Measurements from ENCODE around the gene TWF2. TPM values are rescaled to one million over a fixed set of nuclear protein-coding genes. Genes with fewer than 3 reads are reported as not detected.

Gene TWF2
- total and polyA plus RNA-seq, 9 of the 15 experiments (the other 6 are each of a cell fraction or from before 2014, with no cell fraction given), result 0.11 to 61.9 (median 29.7) TPM

DNA sequence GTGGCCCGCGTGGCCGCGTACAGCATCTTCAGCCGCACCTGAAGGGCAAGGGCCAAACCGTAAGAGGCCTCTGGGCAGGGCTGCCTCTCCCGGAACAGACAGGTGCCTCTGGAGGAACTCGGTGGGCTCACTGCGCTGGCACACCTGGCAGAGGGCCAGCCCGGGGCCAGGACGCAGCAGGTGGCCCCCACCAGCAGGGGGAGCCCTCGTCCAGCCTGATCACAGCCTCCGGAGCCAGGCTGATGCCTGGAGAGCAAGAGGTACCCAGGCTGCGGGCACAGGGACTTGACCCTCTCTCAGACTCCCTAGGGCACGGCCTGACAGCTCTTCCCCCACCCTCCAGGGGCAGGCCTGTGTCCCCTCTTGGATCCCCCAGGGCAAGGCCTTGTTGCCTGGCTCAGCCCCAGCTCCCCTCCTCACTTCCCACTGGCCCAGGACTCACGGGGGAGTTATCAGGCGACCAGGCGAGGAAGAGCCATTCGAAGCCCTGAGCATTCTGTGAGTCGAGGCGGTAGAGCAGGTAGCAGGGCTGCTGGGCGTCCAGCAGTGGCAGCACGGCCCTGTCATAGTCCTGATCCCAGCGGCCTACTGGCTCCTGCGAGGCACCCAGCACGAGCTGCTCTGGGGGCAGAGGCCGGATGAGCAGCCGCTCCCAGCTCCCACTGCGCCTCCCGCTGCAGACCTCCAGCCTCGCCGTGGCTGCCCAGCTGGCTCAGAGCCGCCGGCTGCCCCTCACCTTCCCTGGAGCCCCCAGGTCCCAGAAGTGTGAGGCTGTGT, 7.3 kb downstream of the TWF2 start (continued):
- TF ChIP-seq, protein P1, sequence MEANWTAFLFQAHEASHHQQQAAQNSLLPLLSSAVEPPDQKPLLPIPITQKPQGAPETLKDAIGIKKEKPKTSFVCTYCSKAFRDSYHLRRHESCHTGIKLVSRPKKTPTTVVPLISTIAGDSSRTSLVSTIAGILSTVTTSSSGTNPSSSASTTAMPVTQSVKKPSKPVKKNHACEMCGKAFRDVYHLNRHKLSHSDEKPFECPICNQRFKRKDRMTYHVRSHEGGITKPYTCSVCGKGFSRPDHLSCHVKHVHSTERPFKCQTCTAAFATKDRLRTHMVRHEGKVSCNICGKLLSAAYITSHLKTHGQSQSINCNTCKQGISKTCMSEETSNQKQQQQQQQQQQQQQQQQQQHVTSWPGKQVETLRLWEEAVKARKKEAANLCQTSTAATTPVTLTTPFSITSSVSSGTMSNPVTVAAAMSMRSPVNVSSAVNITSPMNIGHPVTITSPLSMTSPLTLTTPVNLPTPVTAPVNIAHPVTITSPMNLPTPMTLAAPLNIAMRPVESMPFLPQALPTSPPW (CRISPR knock-in tag; IDR thresholded peaks at IDR 0.05), result 0 out of 2 replicates have a peak, but pooled peaks have one; percentile 10
- TF ChIP-seq RB1 (IDR thresholded peaks at IDR 0.05; ENCODE audit: low read depth), result 0 out of 2 replicates have a peak, but pooled peaks have one; percentile 34
- peak in 1 of 2 experiments; percentile 28; a peak in 1 of 4 replicates for TF ChIP-seq MAZ (CRISPR knock-in tag; conservative IDR thresholded peaks at IDR 0.05 in 1 of 2, IDR thresholded peaks at IDR 0.05 in 1 of 2)
- TF ChIP-seq TEAD4 (IDR thresholded peaks at IDR 0.05; ENCODE audit: low read length), result no peak
- no peak for TF ChIP-seq TEAD4 (CRISPR knock-in tag; IDR thresholded peaks at IDR 0.05; ENCODE audit: borderline replicate concordance)
- TF ChIP-seq GABPB1 (CRISPR knock-in tag; IDR thresholded peaks at IDR 0.05), result peak; percentile 28; the same call in 1 of the 2 replicates
- no peak for TF ChIP-seq NFE2L1 (tag; IDR thresholded peaks at IDR 0.05; ENCODE audit: borderline replicate concordance, low read depth)
- TF ChIP-seq TEAD1 (CRISPR knock-in tag; IDR thresholded peaks at IDR 0.05), result no peak
- TF ChIP-seq, protein P2, sequence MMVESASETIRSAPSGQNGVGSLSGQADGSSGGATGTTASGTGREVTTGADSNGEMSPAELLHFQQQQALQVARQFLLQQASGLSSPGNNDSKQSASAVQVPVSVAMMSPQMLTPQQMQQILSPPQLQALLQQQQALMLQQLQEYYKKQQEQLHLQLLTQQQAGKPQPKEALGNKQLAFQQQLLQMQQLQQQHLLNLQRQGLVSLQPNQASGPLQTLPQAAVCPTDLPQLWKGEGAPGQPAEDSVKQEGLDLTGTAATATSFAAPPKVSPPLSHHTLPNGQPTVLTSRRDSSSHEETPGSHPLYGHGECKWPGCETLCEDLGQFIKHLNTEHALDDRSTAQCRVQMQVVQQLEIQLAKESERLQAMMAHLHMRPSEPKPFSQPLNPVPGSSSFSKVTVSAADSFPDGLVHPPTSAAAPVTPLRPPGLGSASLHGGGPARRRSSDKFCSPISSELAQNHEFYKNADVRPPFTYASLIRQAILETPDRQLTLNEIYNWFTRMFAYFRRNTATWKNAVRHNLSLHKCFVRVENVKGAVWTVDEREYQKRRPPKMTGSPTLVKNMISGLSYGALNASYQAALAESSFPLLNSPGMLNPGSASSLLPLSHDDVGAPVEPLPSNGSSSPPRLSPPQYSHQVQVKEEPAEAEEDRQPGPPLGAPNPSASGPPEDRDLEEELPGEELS (CRISPR knock-in tag; IDR thresholded peaks at IDR 0.05; ENCODE audit: borderline replicate concordance), result no peak
- TF ChIP-seq, protein P3, sequence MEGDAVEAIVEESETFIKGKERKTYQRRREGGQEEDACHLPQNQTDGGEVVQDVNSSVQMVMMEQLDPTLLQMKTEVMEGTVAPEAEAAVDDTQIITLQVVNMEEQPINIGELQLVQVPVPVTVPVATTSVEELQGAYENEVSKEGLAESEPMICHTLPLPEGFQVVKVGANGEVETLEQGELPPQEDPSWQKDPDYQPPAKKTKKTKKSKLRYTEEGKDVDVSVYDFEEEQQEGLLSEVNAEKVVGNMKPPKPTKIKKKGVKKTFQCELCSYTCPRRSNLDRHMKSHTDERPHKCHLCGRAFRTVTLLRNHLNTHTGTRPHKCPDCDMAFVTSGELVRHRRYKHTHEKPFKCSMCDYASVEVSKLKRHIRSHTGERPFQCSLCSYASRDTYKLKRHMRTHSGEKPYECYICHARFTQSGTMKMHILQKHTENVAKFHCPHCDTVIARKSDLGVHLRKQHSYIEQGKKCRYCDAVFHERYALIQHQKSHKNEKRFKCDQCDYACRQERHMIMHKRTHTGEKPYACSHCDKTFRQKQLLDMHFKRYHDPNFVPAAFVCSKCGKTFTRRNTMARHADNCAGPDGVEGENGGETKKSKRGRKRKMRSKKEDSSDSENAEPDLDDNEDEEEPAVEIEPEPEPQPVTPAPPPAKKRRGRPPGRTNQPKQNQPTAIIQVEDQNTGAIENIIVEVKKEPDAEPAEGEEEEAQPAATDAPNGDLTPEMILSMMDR (IDR thresholded peaks at IDR 0.05 in 2 of 3, conservative IDR thresholded peaks at IDR 0.05 in 1 of 3; ENCODE audit: insufficient read depth in 2 of 3, low read depth in 1 of 3, low read length in 3 of 3), result peak; percentile 71 to 87 (median 77)
- TF ChIP-seq POLR2G (IDR thresholded peaks at IDR 0.05; ENCODE audit: low read depth, low read length), result peak; percentile 23; the same call in 1 of the 2 replicates
- no peak for TF ChIP-seq HMG20A (CRISPR knock-in tag; conservative IDR thresholded peaks at IDR 0.05)
- 0 out of 2 replicates have a peak, but pooled peaks have one; percentile 27 for TF ChIP-seq MTA3 (IDR thresholded peaks at IDR 0.05; ENCODE audit: borderline replicate concordance)
- no peak for TF ChIP-seq CC2D1A (IDR thresholded peaks at IDR 0.05)
- TF ChIP-seq CREM (IDR thresholded peaks at IDR 0.05; ENCODE audit: low read depth), result 0 out of 2 replicates have a peak, but pooled peaks have one; percentile 29
- TF ChIP-seq, protein P4, sequence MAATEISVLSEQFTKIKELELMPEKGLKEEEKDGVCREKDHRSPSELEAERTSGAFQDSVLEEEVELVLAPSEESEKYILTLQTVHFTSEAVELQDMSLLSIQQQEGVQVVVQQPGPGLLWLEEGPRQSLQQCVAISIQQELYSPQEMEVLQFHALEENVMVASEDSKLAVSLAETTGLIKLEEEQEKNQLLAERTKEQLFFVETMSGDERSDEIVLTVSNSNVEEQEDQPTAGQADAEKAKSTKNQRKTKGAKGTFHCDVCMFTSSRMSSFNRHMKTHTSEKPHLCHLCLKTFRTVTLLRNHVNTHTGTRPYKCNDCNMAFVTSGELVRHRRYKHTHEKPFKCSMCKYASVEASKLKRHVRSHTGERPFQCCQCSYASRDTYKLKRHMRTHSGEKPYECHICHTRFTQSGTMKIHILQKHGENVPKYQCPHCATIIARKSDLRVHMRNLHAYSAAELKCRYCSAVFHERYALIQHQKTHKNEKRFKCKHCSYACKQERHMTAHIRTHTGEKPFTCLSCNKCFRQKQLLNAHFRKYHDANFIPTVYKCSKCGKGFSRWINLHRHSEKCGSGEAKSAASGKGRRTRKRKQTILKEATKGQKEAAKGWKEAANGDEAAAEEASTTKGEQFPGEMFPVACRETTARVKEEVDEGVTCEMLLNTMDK (IDR thresholded peaks at IDR 0.05; ENCODE audit: borderline replicate concordance, insufficient read depth, low read depth, low read length, poor library complexity, severe bottlenecking), result peak; percentile 35

Measured in K562 (cell line).